ENCODE data around the gene CCDC3. TPM values are rescaled to one million over a fixed set of nuclear protein-coding genes. Genes with fewer than 3 reads are reported as not detected.

Gene CCDC3
- total RNA-seq, 4 donors from 2014 or later: 5.6 to 34.3 (median 13.4) TPM

- WGBS, 2 donors: 45 to 64% methylated on average over 3 of the region's 3 CpGs
- Histone ChIP-seq H3K4me3 (no peak overlapping the region), H3K36me3 (no peaks in the 10 kb centered on the region), H3K9me3 (peaks cover 0 to 2% (median 1%) of the 10 kb centered on the region in 3 donors), H3K4me1 (no peaks in the 10 kb centered on the region), H3K27me3 (no peaks in the 10 kb centered on the region), H3K27ac (no peak overlapping the region)
- no peak for DNase-seq
- intact Hi-C loops (cut with DNase I): no loop called here
- no peak for TF ChIP-seq POLR2A (IDR thresholded peaks at IDR 0.05)
- TF ChIP-seq CTCF (IDR thresholded peaks at IDR 0.05): no peak
Measured at GRCh38 chr10:13018171-13018570, 16.7 kb upstream of the CCDC3 start.

GRCh38 chr10:13016886-13017285 lies 15.4 kb upstream of the CCDC3 start:
- intact Hi-C loops (cut with DNase I): no loop called here
- no peak for DNase-seq
- no peaks in the 10 kb centered on the region for H3K4me1 ChIP-seq
- H3K27ac ChIP-seq: no peak overlapping the region
- TF ChIP-seq POLR2A (IDR thresholded peaks at IDR 0.05): no peak
- no peak for TF ChIP-seq CTCF (IDR thresholded peaks at IDR 0.05)
- WGBS, 2 donors: 90 to 97% methylated on average over 10 of the region's 10 CpGs
- peaks cover 0 to 4% (median 0%) of the 10 kb centered on the region in 3 donors for H3K9me3 ChIP-seq
- no peaks in the 10 kb centered on the region for H3K36me3 ChIP-seq
- no peaks in the 10 kb centered on the region for H3K27me3 ChIP-seq
- no peak overlapping the region for H3K4me3 ChIP-seq

DNA sequence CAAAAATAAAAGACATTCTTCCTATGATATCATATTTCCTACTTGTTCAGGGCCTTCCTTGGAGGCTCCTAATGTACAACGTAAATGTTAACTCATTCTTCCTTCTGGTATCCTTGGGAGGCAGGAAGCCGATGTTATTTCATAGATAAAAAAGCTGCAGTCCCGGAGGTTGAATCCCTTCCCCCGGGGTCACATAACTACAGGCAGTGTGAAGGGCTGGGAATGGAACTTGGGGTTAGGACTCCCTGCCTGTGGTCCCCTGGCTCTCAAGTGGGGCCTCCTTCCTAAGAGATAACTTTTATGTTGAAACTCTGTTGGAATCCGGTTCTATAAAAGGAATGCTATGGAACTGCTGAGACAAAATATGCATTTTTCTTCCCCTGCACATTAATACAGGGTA lies 14.9 kb upstream of the CCDC3 start:
- intact Hi-C loops (cut with DNase I): no loop called here
- Histone ChIP-seq H3K27me3 (no peaks in the 10 kb centered on the region), H3K9me3 (peaks cover 0 to 4% (median 0%) of the 10 kb centered on the region in 3 donors), H3K27ac (no peak overlapping the region), H3K4me3 (no peak overlapping the region), H3K36me3 (no peaks in the 10 kb centered on the region), H3K4me1 (no peaks in the 10 kb centered on the region)
- WGBS, 2 donors: 54 to 63% methylated on average over 5 of the region's 5 CpGs
- TF ChIP-seq CTCF (IDR thresholded peaks at IDR 0.05) (no peak), POLR2A (IDR thresholded peaks at IDR 0.05) (no peak)
- no peak for DNase-seq

DNA sequence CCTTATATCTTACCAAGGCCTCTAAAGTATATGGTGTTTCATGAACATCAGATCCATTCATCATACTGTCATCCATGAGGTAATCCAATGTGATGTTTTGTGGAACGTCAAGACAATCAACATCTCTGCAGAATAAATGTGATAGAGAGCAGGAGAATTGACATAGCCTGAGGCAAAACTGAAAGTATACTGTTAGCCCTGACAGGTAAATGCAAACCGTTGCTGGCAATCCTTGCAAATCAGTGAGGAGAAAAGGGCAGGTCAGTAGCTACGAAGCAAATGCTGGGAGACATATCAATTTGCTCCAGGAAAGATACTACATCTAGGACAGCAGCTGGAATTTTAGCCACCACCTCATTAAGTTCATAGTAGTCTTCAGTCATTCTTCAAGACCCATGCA lies 4.5 kb upstream of the CCDC3 start:
- TF ChIP-seq POLR2A (IDR thresholded peaks at IDR 0.05) (no peak), CTCF (IDR thresholded peaks at IDR 0.05) (no peak)
- WGBS, 2 donors: 38 to 40% methylated on average over 3 of the region's 3 CpGs
- intact Hi-C loops (cut with DNase I): no loop called here
- no peak for DNase-seq
- H3K27ac ChIP-seq: no peak overlapping the region
- no peaks in the 10 kb centered on the region for H3K36me3 ChIP-seq
- peaks cover 0 to 14% (median 0%) of the 10 kb centered on the region in 4 donors for H3K27me3 ChIP-seq
- H3K9me3 ChIP-seq: no peaks in the 10 kb centered on the region
- no peak overlapping the region for H3K4me3 ChIP-seq
- peaks cover 0 to 19% (median 0%) of the 10 kb centered on the region in 3 donors for H3K4me1 ChIP-seq

DNA sequence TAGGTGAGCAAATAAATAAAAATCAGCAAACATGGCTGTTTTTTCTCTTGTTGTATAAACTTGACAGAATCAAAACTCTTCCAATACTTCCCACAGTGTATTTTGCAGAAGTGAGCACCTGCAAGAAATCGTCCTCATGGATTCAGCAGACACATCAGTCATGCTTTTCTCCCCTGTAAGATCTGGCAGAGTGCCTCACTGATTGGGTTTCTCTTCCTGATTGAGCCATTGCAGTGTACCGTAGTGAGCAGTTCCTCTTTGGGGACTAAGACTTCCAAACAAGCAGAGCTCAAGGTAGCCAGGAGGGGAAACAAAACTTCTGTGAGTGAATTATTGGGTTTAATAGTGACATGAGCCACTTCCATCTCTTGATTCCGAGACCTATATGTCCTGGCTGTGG lies 2.2 kb upstream of the CCDC3 start:
- TF ChIP-seq CTCF (IDR thresholded peaks at IDR 0.05) (no peak), POLR2A (IDR thresholded peaks at IDR 0.05) (no peak)
- 50 to 72% methylated on average over 3 of the region's 3 CpGs for WGBS, 2 donors
- Histone ChIP-seq H3K4me1 (peaks cover 0 to 32% (median 0%) of the 10 kb centered on the region in 3 donors), H3K9me3 (no peaks in the 10 kb centered on the region), H3K4me3 (no peak overlapping the region), H3K27ac (no peak overlapping the region), H3K27me3 (peaks cover 0 to 24% (median 0%) of the 10 kb centered on the region in 4 donors), H3K36me3 (no peaks in the 10 kb centered on the region)
- intact Hi-C loops (cut with DNase I): no loop called here
- no peak for DNase-seq
